CD1c-positive myeloid dendritic cell (primary cell): Measurements from ENCODE around the gene NUDT9.
"Not testable (repeated sequence)": the region's sequence is repeated elsewhere in the genome, so short reads cannot be mapped to it uniquely, and the experiment has no call there.

Experiments
- DNase-seq: peaks from one replicate; pipeline ENCODE4 v3.0.0-alpha.2; 2016; ENCODE audit errors: extremely low spot score

Gene NUDT9

DNA sequence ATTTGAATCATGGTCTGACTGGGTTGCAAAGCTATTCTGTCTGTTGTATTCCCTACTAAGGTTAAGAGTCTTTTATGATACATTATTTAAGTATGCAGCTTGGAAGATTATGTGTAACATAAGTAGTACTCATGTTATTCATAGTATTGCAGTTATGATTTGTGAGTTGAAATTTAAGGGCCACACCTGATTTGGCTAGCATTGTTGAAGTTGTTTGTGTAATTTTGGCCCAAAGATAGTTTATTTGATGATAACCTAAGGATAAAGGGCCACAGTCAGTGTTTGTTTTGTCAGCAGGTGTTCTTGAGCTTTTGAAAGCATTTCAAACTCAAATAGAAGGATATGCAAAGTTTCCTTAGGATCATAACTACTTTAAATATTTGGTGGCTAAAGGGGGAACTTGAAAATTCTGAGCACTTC is 38.9 kb downstream of the NUDT9 start:
- no peak for DNase-seq

- DNase-seq = no peak
Observed at GRCh38 chr4:87462102-87462501, 39.7 kb downstream of the NUDT9 start.

GRCh38 chr4:87465739-87466366 is 43.5 kb downstream of the NUDT9 start:
- peak; percentile 48 for DNase-seq

- DNase-seq = no peak
Observed at GRCh38 chr4:87469390-87469789, 47.0 kb downstream of the NUDT9 start.

DNA sequence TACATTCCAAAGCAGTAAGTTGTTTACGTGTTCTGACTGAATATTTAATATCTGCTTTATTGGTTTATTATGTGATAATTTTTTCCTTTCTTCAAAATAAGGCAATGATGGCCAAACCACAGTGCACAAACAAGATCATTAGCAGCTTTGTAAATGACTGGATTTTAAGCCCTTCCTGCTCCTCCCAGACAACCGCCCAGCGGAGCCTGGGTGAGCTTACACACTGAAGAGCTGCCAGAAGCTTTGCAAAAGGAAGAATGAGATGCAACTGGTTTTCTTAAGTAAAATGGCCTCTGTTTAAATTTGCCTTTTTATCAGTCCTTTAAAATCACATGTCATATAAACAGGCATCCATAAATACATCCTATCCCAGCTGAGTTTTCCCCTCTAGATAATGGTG is 54.6 kb downstream of the NUDT9 start:
- no peak for DNase-seq

- DNase-seq = no peak
Observed at GRCh38 chr4:87478732-87479250, 56.4 kb downstream of the NUDT9 start.

DNA sequence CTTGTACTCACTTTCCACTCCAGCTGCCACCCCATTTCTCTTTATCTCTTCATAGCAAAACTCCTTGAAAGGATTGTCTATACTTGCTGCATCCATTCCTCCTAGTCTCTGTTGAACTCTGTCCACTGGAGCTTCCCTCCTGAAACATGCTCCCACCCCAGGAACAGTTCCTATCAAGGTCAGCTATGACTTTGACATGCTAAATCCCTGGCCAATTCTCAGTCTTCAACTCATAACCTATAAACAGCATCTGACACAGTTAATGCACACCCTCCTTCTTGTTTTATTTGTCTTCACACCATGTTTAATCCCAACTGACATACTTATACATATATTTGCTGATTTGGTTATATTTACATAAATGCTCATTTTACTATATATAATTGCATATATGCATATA is 59.0 kb downstream of the NUDT9 start:
- no peak for DNase-seq

GRCh38 chr4:87483247-87483646 is 60.9 kb downstream of the NUDT9 start:
- DNase-seq = not testable (repeated sequence)

DNA sequence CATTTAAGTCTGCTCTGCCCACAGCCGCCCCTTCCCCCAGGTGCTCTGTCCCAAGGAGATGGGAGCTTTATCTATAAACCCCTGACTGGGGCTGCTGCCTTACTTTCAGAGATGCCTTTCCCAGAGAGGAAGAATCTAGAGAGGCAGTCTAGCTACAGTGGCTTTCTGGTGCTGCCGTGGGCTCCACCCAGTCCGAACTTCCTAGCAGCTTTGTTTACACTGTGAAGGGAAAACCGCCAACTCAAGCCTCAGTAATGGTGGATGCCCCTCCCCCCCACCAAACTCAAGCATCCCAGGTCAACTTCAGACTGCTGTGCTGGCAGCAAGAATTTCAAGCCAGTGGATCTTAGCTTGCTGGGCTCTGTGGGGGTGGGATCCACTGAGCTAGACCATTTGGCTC is 66.3 kb downstream of the NUDT9 start:
- not testable (repeated sequence) for DNase-seq

DNA sequence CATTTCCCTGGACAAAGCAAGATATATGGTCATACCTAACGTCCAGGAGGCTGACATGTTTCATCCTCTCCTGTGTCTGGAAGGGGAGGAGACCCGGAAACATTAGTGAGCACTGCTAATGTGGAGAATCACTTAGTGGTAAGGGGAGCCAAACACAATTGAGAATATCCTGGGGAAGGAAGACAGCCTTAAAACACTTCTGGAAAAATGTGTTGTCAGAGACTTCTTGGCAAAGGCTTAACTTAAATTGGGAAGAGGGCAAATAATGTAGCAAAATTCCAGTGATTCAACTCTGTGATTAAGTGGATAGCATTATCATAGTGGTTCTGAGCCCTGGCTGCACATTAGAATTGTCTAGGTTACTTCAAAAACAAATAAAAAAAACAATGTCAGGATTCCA is 67.3 kb downstream of the NUDT9 start:
- no peak for DNase-seq

- no peak for DNase-seq
Observed at GRCh38 chr4:87490664-87491369, 68.4 kb downstream of the NUDT9 start.

DNA sequence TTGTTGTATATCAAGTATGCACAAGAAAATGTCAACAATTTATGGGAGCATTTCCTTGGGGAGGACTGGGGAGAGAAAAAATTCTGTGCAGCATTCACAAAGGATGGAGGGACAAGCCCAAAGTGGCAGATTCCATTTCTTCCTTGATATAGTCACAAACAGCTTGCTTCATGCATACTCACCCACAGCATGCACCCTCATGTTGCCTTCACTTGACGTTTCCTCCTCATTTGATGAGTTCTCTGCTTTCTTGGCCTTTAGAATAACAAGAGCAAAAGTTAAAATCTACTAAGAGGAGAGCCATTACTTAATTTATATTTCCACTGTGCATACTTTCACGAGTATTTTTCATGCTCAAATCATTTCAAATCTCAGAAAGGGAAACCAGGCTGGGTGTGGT is 69.1 kb downstream of the NUDT9 start:
- no peak for DNase-seq

- not testable (repeated sequence) for DNase-seq
Observed at GRCh38 chr4:87491851-87492250, 69.5 kb downstream of the NUDT9 start.

GRCh38 chr4:87493115-87493514 is 70.7 kb downstream of the NUDT9 start:
- DNase-seq = no peak

DNA sequence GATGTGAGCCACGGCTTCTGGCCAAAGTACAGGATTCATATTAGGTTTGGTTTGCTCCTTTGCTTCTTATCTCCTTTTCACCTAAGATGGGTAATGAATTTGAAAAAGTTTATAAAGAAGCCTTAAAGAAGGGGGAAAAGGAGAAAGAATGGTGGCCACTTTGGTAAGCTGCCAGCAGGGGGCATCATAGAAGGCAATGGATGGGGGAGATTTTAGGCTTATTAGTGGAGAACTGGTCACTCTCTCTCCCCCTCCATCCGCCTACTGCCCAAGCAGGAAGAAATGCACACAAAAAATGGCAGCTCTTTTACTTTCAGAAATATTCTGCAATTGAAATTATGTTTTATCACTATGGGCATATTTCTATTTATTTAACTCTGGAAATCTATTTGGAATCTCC is 74.8 kb downstream of the NUDT9 start:
- DNase-seq = peak; percentile 20

- DNase-seq = no peak
Observed at GRCh38 chr4:87497578-87497977, 75.2 kb downstream of the NUDT9 start.

- DNase-seq = no peak
Observed at GRCh38 chr4:87498446-87498900, 76.1 kb downstream of the NUDT9 start.

- no peak for DNase-seq
Observed at GRCh38 chr4:87499403-87500091, 77.2 kb downstream of the NUDT9 start.

GRCh38 chr4:87500092-87500462 is 77.7 kb downstream of the NUDT9 start:
- no peak for DNase-seq

DNA sequence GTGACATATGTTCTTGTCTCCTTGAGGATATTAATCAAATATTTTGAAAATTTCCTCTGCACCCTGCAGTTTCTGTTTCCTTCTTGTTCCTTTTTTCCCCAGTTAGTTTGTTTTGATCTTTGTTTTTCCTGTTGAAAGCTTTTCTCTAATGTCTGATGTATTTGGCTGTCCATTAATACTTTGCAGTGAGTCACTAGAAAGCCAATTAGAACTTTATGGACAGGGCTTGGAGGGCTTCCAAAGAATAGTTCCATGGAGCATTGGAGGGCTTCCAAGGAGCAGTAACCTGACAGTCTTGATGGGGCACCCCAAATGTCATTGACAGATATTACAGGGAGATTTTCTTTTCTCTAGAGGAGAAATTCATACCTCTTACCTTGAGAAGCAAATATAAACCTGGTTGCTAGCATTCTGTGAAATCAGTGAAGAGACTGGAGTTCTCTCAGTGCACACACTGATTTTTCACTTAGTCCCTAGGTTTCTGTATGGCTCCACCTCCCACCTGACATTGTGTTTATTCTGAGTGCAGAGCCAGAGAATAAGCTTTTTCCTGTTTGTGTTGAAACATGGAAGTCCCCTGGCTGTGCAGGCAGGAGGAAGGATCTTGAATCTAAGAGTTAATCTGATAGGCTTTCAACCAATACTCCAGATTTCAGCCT is 80.3 kb downstream of the NUDT9 start:
- no peak for DNase-seq

GRCh38 chr4:87505862-87506261 is 83.5 kb downstream of the NUDT9 start:
- DNase-seq = no peak
